ENCODE results near the gene CSTPP1. TPM values are rescaled to one million over a fixed set of nuclear protein-coding genes. Genes with fewer than 3 reads are reported as not detected.
"Not testable (repeated sequence)": the region's sequence is repeated elsewhere in the genome, so short reads cannot be mapped to it uniquely, and the experiment has no call there.

CSTPP1 gene
- total and polyA plus RNA-seq, 3 donors from 2014 or later, result 39.0 to 70.0 (median 44.9) TPM

- no peaks in the 10 kb centered on the region for H3K9me3 ChIP-seq
- H3K4me1 ChIP-seq, result no peaks in the 10 kb centered on the region
- no peak for TF ChIP-seq POLR2A (IDR thresholded peaks at IDR 0.05)
- TF ChIP-seq, protein P1, sequence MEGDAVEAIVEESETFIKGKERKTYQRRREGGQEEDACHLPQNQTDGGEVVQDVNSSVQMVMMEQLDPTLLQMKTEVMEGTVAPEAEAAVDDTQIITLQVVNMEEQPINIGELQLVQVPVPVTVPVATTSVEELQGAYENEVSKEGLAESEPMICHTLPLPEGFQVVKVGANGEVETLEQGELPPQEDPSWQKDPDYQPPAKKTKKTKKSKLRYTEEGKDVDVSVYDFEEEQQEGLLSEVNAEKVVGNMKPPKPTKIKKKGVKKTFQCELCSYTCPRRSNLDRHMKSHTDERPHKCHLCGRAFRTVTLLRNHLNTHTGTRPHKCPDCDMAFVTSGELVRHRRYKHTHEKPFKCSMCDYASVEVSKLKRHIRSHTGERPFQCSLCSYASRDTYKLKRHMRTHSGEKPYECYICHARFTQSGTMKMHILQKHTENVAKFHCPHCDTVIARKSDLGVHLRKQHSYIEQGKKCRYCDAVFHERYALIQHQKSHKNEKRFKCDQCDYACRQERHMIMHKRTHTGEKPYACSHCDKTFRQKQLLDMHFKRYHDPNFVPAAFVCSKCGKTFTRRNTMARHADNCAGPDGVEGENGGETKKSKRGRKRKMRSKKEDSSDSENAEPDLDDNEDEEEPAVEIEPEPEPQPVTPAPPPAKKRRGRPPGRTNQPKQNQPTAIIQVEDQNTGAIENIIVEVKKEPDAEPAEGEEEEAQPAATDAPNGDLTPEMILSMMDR (IDR thresholded peaks at IDR 0.05), result no peak
- DNase-seq, result no peak
- 98 to 100% methylated on average over 2 of the region's 2 CpGs for WGBS, 2 donors
- no peak overlapping the region for H3K4me3 ChIP-seq
- H3K27ac ChIP-seq, result no peak overlapping the region
- no peaks in the 10 kb centered on the region for H3K27me3 ChIP-seq
- intact Hi-C loops (cut with DNase I; ENCODE audit: low total_unique reads), result no loop called here
- no peaks in the 10 kb centered on the region for H3K36me3 ChIP-seq (ENCODE audit: low read depth, missing control alignments)
Measured at GRCh38 chr11:46982797-46983452, 46.4 kb downstream of the CSTPP1 start.

- no peak for DNase-seq
- Histone ChIP-seq H3K27me3 (no peaks in the 10 kb centered on the region), H3K4me3 (no peak overlapping the region), H3K9me3 (no peaks in the 10 kb centered on the region), H3K36me3 (ENCODE audit: low read depth, missing control alignments) (no peaks in the 10 kb centered on the region), H3K4me1 (no peaks in the 10 kb centered on the region), H3K27ac (no peak overlapping the region)
- 82 to 83% methylated on average over 6 of the region's 6 CpGs for WGBS, 2 donors
- no peak for TF ChIP-seq POLR2A (IDR thresholded peaks at IDR 0.05)
- TF ChIP-seq, protein P1 (IDR thresholded peaks at IDR 0.05), result no peak
- intact Hi-C loops (cut with DNase I; ENCODE audit: low total_unique reads), result no loop called here
Measured at GRCh38 chr11:46983598-46983997, 47.0 kb downstream of the CSTPP1 start.

DNA sequence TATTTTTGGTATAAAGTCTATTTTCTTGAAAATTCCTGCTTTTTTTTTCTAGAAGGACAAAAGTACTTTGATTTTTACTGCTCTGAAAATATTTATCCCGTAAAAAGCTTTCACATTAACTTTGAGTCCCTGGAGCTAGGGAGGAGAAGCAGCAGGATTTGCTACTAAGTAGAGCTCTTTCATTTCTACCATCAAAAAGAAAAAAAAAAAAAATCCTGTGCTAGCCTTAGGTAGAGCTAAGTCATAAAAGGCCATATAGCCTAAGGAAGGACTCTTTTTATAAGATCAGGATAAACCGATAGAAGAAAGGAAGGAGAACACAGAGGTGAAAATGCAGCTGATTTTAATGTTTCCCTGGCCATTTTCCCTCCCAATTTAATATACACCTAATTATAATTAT is 48.0 kb downstream of the CSTPP1 start:
- TF ChIP-seq, protein P1 (IDR thresholded peaks at IDR 0.05), result no peak
- TF ChIP-seq POLR2A (IDR thresholded peaks at IDR 0.05), result no peak
- H3K4me3 ChIP-seq, result no peak overlapping the region
- H3K36me3 ChIP-seq (ENCODE audit: low read depth, missing control alignments), result no peaks in the 10 kb centered on the region
- DNase-seq, result no peak
- no peak overlapping the region for H3K27ac ChIP-seq
- intact Hi-C loops (cut with DNase I; ENCODE audit: low total_unique reads), result no loop called here
- H3K9me3 ChIP-seq, result no peaks in the 10 kb centered on the region
- no peaks in the 10 kb centered on the region for H3K4me1 ChIP-seq
- H3K27me3 ChIP-seq, result no peaks in the 10 kb centered on the region
- 64 to 66% methylated on average over 2 of the region's 2 CpGs for WGBS, 2 donors

GRCh38 chr11:46984987-46985386 is 48.4 kb downstream of the CSTPP1 start:
- H3K4me1 ChIP-seq, result no peaks in the 10 kb centered on the region
- H3K36me3 ChIP-seq (ENCODE audit: low read depth, missing control alignments), result no peaks in the 10 kb centered on the region
- WGBS, 2 donors, result 86 to 91% methylated on average over 4 of the region's 4 CpGs
- DNase-seq, result no peak
- TF ChIP-seq, protein P1 (IDR thresholded peaks at IDR 0.05), result no peak
- no peak for TF ChIP-seq POLR2A (IDR thresholded peaks at IDR 0.05)
- H3K9me3 ChIP-seq, result no peaks in the 10 kb centered on the region
- intact Hi-C loops (cut with DNase I; ENCODE audit: low total_unique reads), result no loop called here
- H3K27ac ChIP-seq, result no peak overlapping the region
- H3K4me3 ChIP-seq, result no peak overlapping the region
- no peaks in the 10 kb centered on the region for H3K27me3 ChIP-seq

DNA sequence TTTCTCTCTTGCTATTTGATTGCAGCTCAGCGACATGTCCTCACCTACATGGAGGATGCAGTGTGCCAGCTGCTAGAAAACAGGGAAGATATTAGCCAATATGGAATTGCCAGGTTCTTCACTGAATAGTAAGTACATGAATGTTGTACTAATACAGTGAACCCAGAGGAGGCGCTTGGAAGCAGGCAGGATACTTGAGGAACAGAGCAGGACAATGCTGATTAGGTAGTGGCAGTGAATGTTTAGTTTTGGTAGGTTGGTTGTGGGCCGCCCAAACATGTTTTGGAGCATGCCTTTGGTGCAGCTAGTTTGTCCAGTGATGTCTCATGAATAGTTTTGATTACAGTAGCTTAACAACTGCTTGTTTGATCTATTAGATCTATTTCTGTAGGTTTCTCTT is 50.6 kb downstream of the CSTPP1 start:
- Histone ChIP-seq H3K4me1 (no peaks in the 10 kb centered on the region), H3K9me3 (no peaks in the 10 kb centered on the region), H3K27me3 (no peaks in the 10 kb centered on the region), H3K27ac (no peak overlapping the region), H3K4me3 (no peak overlapping the region), H3K36me3 (ENCODE audit: low read depth, missing control alignments) (no peaks in the 10 kb centered on the region)
- 96 to 98% methylated on average over 3 of the region's 3 CpGs for WGBS, 2 donors
- intact Hi-C loops (cut with DNase I; ENCODE audit: low total_unique reads), result no loop called here
- TF ChIP-seq, protein P1 (IDR thresholded peaks at IDR 0.05), result no peak
- TF ChIP-seq POLR2A (IDR thresholded peaks at IDR 0.05), result no peak
- no peak for DNase-seq

- H3K4me1 ChIP-seq; H3K27ac ChIP-seq; H3K27me3 ChIP-seq; intact Hi-C loops (cut with DNase I; ENCODE audit: low total_unique reads); DNase-seq; H3K9me3 ChIP-seq; H3K4me3 ChIP-seq; H3K36me3 ChIP-seq (ENCODE audit: low read depth, missing control alignments): not testable (repeated sequence)
- 96 to 100% methylated on average over 1 of the region's 1 CpG for WGBS, 2 donors
Measured at GRCh38 chr11:46989810-46990487, 53.4 kb downstream of the CSTPP1 start.
